GM18520 (cell line): Measurements from ENCODE around the gene MST1R.

Experiments used
- ATAC-seq: cut with Tn5 transposase; IDR thresholded peaks from one replicate; pipeline ENCODE4 v1.9.1; 2021; ENCODE audit not compliant: unreplicated experiment

The MST1R gene

GRCh38 chr3:49878686-49879085 is 25.0 kb downstream of the MST1R start:
- no peak for ATAC-seq

- no peak for ATAC-seq
These were observed 26.0 kb downstream of the MST1R start for GRCh38 chr3:49877716-49878115.

GRCh38 chr3:49876567-49876966 is 27.1 kb downstream of the MST1R start:
- no peak for ATAC-seq

GRCh38 chr3:49873623-49874022 is 30.1 kb downstream of the MST1R start:
- no peak for ATAC-seq

- no peak for ATAC-seq
These were observed 30.8 kb downstream of the MST1R start for GRCh38 chr3:49872801-49873281.

GRCh38 chr3:49871531-49872153 is 32.0 kb downstream of the MST1R start:
- ATAC-seq: no peak

GRCh38 chr3:49869525-49870126 is 34.0 kb downstream of the MST1R start, which contains the start of gene CAMKV:
TSS of gene CAMKV (minus strand) at chr3:49869906. CDS start at chr3:49862388, 7,518 bp downstream.
- no peak for ATAC-seq

GRCh38 chr3:49868862-49869466 is 34.7 kb downstream of the MST1R start:
- no peak for ATAC-seq

- no peak for ATAC-seq
These were observed 35.8 kb downstream of the MST1R start for GRCh38 chr3:49867871-49868321.

GRCh38 chr3:49867400-49867799 is 36.3 kb downstream of the MST1R start:
- ATAC-seq: no peak

GRCh38 chr3:49865198-49865784 is 38.4 kb downstream of the MST1R start:
- no peak for ATAC-seq

GRCh38 chr3:49864505-49864904 is 39.2 kb downstream of the MST1R start:
- ATAC-seq: no peak

GRCh38 chr3:49859576-49860305 is 43.9 kb downstream of the MST1R start:
- ATAC-seq: no peak

GRCh38 chr3:49856181-49857005 is 47.3 kb downstream of the MST1R start, which contains the start of gene TRAIP:
TSS of gene TRAIP (minus strand) at chr3:49856564. CDS start at chr3:49856453, 111 bp downstream.
- ATAC-seq: peak; percentile 86

GRCh38 chr3:49855662-49856061 is 48.0 kb downstream of the MST1R start:
- ATAC-seq: no peak

GRCh38 chr3:49845694-49846093 is 58.0 kb downstream of the MST1R start:
- ATAC-seq: no peak

- no peak for ATAC-seq
These were observed 59.0 kb downstream of the MST1R start for GRCh38 chr3:49844464-49845183.

GRCh38 chr3:49842843-49843517 is 60.7 kb downstream of the MST1R start:
- ATAC-seq: no peak

- no peak for ATAC-seq
These were observed 61.9 kb downstream of the MST1R start for GRCh38 chr3:49841806-49842205.
